SU-DHL-6 (cell line): Measurements from ENCODE around the gene PDCD5.

Source experiments
- H2AFZ ChIP-seq: fragments of 200-600 bp; sonication (generic); 2 replicates; pipeline ENCODE4 v1.6.1; 2014; ENCODE audit warnings: low read depth, mild to moderate bottlenecking, moderate library complexity, mixed read lengths, antibody characterized with exemption, low read length; ENCODE audit not compliant: severe bottlenecking
- H3F3A ChIP-seq: fragments of 200-600 bp; shearing (Covaris generic); 2 replicates; pipeline ENCODE4 v1.6.0; 2016; ENCODE audit warnings: antibody characterized with exemption, mild to moderate bottlenecking; ENCODE audit not compliant: insufficient read depth
- H3K27ac ChIP-seq: fragments of 200-600 bp; sonication (generic); 2 replicates; pipeline ENCODE4 v1.5.1; 2016; ENCODE audit warnings: low read depth, mild to moderate bottlenecking, low read length, moderate library complexity, mixed read lengths
- H3K27me3 ChIP-seq: fragments of 200-600 bp; sonication (generic), shearing (Covaris generic); 2 replicates; pipeline ENCODE4 v1.6.0; 2014; ENCODE audit warnings: mild to moderate bottlenecking, low read length
- H3K36me3 ChIP-seq: fragments of 200-600 bp; sonication (generic); 2 replicates; pipeline ENCODE4 v1.6.1; 2014; ENCODE audit warnings: mild to moderate bottlenecking, low read length, mixed read lengths
- H3K4me2 ChIP-seq: fragments of 300-600, 200-600 bp; shearing (Covaris generic), sonication (generic); 2 replicates; pipeline ENCODE4 v1.6.0; 2014; ENCODE audit warnings: low read length, low read depth, mild to moderate bottlenecking; ENCODE audit not compliant: poor library complexity, severe bottlenecking
- H3K4me3 ChIP-seq: fragments of 200-600 bp; sonication (generic); 2 replicates; pipeline ENCODE4 v1.5.1; 2014; ENCODE audit warnings: antibody characterized with exemption, low read length, mild to moderate bottlenecking, mixed read lengths; ENCODE audit not compliant: insufficient read depth, poor library complexity, severe bottlenecking
- H3K79me2 ChIP-seq: fragments of 200-600 bp; sonication (generic); 2 replicates; pipeline ENCODE4 v1.6.1; 2014; ENCODE audit warnings: mild to moderate bottlenecking, low read length, moderate library complexity; ENCODE audit not compliant: insufficient read depth
- H3K9ac ChIP-seq: fragments of 200-600 bp; sonication (generic); 2 replicates; pipeline ENCODE4 v1.7.0; 2014; ENCODE audit warnings: mild to moderate bottlenecking, low read length
- H3K9me2 ChIP-seq: fragments of 200-600 bp; sonication (generic); replicated peaks from 2 replicates; pipeline ENCODE4 v1.6.1; 2014; ENCODE audit warnings: low read length; ENCODE audit not compliant: insufficient read depth
- H3K9me3 ChIP-seq: fragments of 200-600 bp; sonication (generic); 2 replicates; pipeline ENCODE4 v1.6.1; 2014; ENCODE audit warnings: low read length, mixed read lengths; ENCODE audit not compliant: insufficient read depth
- H4K20me1 ChIP-seq: fragments of 200-600 bp; sonication (generic); 2 replicates; pipeline ENCODE4 v1.6.1; 2014; ENCODE audit warnings: low read depth, mild to moderate bottlenecking, antibody characterized with exemption, low read length, moderate library complexity, mixed read lengths
- EZH2phosphoT487 ChIP-seq: fragments of 200-600 bp; sonication (generic), shearing (Covaris generic); conservative IDR thresholded peaks from 2 replicates; pipeline ENCODE4 v1.6.1; 2018; ENCODE audit warnings: mild to moderate bottlenecking, antibody characterized with exemption, low read length, moderate library complexity, mixed read lengths
- TF ChIP-seq, protein P1 (sequence below): fragments of 200-600 bp; sonication (generic); IDR thresholded peaks from one replicate; pipeline ENCODE4 v1.5.1; 2017; ENCODE audit warnings: antibody characterized with exemption, mild to moderate bottlenecking, low read length, moderate library complexity; ENCODE audit not compliant: insufficient read depth, poor library complexity, severe bottlenecking

The PDCD5 gene

DNA sequence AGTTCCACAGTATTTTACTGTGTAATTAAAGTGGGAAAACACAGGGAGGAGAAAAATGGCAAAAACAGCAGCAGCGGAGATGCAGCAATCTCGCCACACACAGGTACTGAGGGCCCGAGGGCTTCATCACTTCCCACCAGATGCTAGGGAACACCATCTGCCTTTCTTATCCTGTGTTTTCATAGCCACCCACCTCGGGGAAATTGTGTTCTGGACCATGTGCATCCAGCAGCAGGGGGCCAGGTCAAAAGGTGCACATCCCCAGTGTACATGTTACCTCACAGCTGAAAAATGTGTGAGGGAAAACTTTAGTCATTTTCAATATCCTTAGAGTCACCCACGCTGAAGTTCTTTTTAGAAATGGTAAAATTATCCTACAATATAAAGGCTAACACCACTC is 30.2 kb downstream of the PDCD5 start:
- no peaks in the 10 kb centered on the region for H3K27me3 ChIP-seq
- no peak overlapping the region for H2AFZ ChIP-seq
- H3K36me3 ChIP-seq, result peaks cover 5% of the 10 kb centered on the region; the same call in 1 of the 2 replicates
- no peaks in the 10 kb centered on the region for H3K9me2 ChIP-seq
- TF ChIP-seq EZH2phosphoT487, result no peak
- no peak overlapping the region for H3K4me2 ChIP-seq
- H3K4me3 ChIP-seq, result no peak overlapping the region
- no peaks in the 10 kb centered on the region for H3K79me2 ChIP-seq
- no peaks in the 10 kb centered on the region for H4K20me1 ChIP-seq
- H3K9ac ChIP-seq, result no peak overlapping the region
- H3K9me3 ChIP-seq, result no peaks in the 10 kb centered on the region
- H3F3A ChIP-seq, result no peaks in the 10 kb centered on the region
- H3K27ac ChIP-seq, result no peak overlapping the region

DNA sequence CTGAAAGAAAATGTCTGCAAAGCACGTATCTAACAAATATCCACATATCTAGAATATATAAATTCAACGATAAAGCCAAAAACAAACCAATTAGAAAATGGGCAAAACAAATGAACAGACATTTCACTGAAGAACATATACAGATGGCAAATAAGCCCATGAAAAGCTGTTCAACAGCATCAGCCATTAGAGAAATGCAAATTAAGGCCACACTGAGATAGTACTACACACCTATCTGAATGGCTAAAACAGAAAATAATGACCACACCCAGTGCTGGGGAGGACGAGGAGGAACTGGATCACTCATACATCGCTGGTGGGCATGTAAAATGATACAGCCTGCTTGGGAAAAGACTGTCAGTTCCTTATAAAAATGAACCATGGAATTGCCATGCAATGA is 32.0 kb downstream of the PDCD5 start:
- Histone ChIP-seq H3F3A (no peaks in the 10 kb centered on the region), H2AFZ (no peak overlapping the region), H3K36me3 (peaks cover 8% of the 10 kb centered on the region; the same call in 1 of the 2 replicates), H3K4me3 (no peak overlapping the region), H3K9me3 (no peaks in the 10 kb centered on the region), H3K9ac (no peak overlapping the region), H3K4me2 (no peak overlapping the region), H3K27me3 (no peaks in the 10 kb centered on the region), H3K27ac (no peak overlapping the region), H3K79me2 (no peaks in the 10 kb centered on the region), H4K20me1 (no peaks in the 10 kb centered on the region), H3K9me2 (no peaks in the 10 kb centered on the region)
- TF ChIP-seq, protein P1, sequence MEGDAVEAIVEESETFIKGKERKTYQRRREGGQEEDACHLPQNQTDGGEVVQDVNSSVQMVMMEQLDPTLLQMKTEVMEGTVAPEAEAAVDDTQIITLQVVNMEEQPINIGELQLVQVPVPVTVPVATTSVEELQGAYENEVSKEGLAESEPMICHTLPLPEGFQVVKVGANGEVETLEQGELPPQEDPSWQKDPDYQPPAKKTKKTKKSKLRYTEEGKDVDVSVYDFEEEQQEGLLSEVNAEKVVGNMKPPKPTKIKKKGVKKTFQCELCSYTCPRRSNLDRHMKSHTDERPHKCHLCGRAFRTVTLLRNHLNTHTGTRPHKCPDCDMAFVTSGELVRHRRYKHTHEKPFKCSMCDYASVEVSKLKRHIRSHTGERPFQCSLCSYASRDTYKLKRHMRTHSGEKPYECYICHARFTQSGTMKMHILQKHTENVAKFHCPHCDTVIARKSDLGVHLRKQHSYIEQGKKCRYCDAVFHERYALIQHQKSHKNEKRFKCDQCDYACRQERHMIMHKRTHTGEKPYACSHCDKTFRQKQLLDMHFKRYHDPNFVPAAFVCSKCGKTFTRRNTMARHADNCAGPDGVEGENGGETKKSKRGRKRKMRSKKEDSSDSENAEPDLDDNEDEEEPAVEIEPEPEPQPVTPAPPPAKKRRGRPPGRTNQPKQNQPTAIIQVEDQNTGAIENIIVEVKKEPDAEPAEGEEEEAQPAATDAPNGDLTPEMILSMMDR, result no peak
- no peak for TF ChIP-seq EZH2phosphoT487

DNA sequence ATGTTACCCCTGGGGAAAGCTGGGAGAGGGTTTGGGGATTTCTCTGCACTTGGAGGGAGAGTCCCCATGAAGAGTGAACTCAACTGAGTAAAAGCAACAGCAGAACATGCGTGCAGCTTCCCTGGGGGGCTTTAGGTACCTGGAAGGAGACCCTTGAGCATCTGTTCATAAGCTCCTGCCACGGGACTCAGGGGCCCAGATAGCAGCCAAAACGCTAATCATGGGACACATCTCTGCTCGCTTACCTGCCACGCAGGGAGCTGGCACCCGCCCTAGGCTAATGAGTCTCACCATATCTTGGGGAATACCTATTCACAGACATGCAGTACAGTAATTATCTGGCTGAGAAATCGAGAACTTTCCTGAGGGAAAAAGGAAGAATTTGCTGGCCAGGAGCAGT is 33.9 kb downstream of the PDCD5 start:
- no peak for TF ChIP-seq EZH2phosphoT487
- TF ChIP-seq, protein P1, result no peak
- Histone ChIP-seq H3K4me3 (no peak overlapping the region), H2AFZ (no peak overlapping the region), H3F3A (no peaks in the 10 kb centered on the region), H3K4me2 (no peak overlapping the region), H3K9ac (no peak overlapping the region), H3K36me3 (peaks cover 8% of the 10 kb centered on the region; the same call in 1 of the 2 replicates), H4K20me1 (no peaks in the 10 kb centered on the region), H3K9me3 (no peaks in the 10 kb centered on the region), H3K9me2 (no peaks in the 10 kb centered on the region), H3K79me2 (no peaks in the 10 kb centered on the region), H3K27me3 (no peaks in the 10 kb centered on the region), H3K27ac (no peak overlapping the region)

DNA sequence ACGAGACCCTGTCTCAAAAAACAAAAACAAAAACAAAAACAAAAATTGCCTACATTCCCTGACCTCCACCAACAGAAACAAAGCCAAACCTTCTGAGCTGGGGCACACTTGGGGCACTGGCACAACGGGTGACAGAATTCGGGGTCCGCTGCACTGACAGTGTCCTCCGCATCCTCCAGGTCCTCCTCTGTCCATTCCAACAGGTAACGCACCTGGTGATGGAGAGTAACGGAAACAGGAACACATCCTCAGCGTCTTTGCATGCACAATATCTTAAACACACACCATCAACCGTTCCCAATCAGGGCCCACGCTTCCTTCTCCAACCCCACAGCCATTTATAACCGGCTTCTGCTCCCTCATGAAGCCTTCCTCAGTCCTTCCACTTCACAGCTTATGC is 34.6 kb downstream of the PDCD5 start:
- TF ChIP-seq, protein P1, result no peak
- TF ChIP-seq EZH2phosphoT487, result no peak
- no peaks in the 10 kb centered on the region for H3K79me2 ChIP-seq
- no peak overlapping the region for H3K4me3 ChIP-seq
- H3K27me3 ChIP-seq, result no peaks in the 10 kb centered on the region
- peaks cover 8% of the 10 kb centered on the region; the same call in 1 of the 2 replicates for H3K36me3 ChIP-seq
- H4K20me1 ChIP-seq, result no peaks in the 10 kb centered on the region
- no peaks in the 10 kb centered on the region for H3F3A ChIP-seq
- no peaks in the 10 kb centered on the region for H3K9me2 ChIP-seq
- H3K4me2 ChIP-seq, result no peak overlapping the region
- H3K27ac ChIP-seq, result no peak overlapping the region
- H3K9ac ChIP-seq, result no peak overlapping the region
- no peaks in the 10 kb centered on the region for H3K9me3 ChIP-seq
- H2AFZ ChIP-seq, result no peak overlapping the region
